K562 (cell line): ENCODE data around the gene OGDH. TPM values are rescaled to one million over a fixed set of nuclear protein-coding genes. Genes with fewer than 3 reads are reported as not detected.

Experiments used
- ATAC-seq: fragments of 200-7000 bp; cut with Tn5 transposase; 3 replicates; pipeline ENCODE4 v1.9.1; 2020; ENCODE audit warnings: moderate library complexity
- BruUV-seq: library from RNA; stranded (reverse); fragments of 400-500 nt; replicated peaks from 2 replicates; lab custom pipeline; 2021; lab: Mats Ljungman, UMichigan
- CTCF ChIA-PET: fragments of 300-600 bp; formaldehyde crosslinking; extraction: SDS; loops from one replicate; lab custom pipeline; 2021; ENCODE audit warnings: low intra/inter-chr PET ratio; lab: Yijun Ruan, JAX
- POLR2A ChIA-PET: fragments of 300-600, 350-650 bp; sonication (Branson Sonifier 250); formaldehyde crosslinking; extraction: SDS; loops from one replicate; lab custom pipeline; 2021; ENCODE audit warnings: antibody characterized with exemption, inconsistent platforms; lab: Yijun Ruan, JAX
- DNase-seq, 4 experiments: peaks; one replicate each; pipeline versions ENCODE4 v3.0.0 to v3.0.0-alpha.2; 2011 to 2018; ENCODE audit warnings: low spot score in 3 of 4, mixed read lengths in 3 of 4; ENCODE audit errors: extremely low read depth in 1 of 4
- FAIRE-seq: peaks from 2 replicates; lab custom pipeline; 2011; peaks lifted over from hg19 to GRCh38; lab: Jason Lieb, UNC
- H2AFZ ChIP-seq: 2 replicates; pipeline ENCODE4 v1.6.0; 2011; ENCODE audit warnings: low read depth, low read length, control low read depth, inconsistent platforms
- H3K27ac ChIP-seq: fragments of 200-600 bp; 3 replicates; pipeline ENCODE4 v1.8.0; 2011; ENCODE audit warnings: low read depth, mild to moderate bottlenecking, control low read depth, inconsistent platforms, low read length, moderate library complexity, mixed read lengths; ENCODE audit errors: extremely low read depth
- H3K27me3 ChIP-seq, 2 experiments: fragments of 300-600 bp in 1 of 2; 2 replicates in 1 of 2; 3 replicates in 1 of 2; pipeline versions ENCODE4 v1.6.0 to v1.8.0; 2011; ENCODE audit warnings: inconsistent platforms in 2 of 2, low read length in 2 of 2, mild to moderate bottlenecking in 1 of 2, mixed read lengths in 1 of 2, moderate library complexity in 1 of 2; ENCODE audit not compliant: control insufficient read depth in 2 of 2, insufficient read depth in 2 of 2
- H3K36me3 ChIP-seq: fragments of 300-600 bp; 3 replicates; pipeline ENCODE4 v1.8.0; 2011; ENCODE audit warnings: mild to moderate bottlenecking, low read length, inconsistent platforms; ENCODE audit not compliant: control insufficient read depth, insufficient read depth
- H3K4me1 ChIP-seq, 2 experiments: fragments of 200-600 bp in 1 of 2; replicated peaks in 1 of 2; 2 replicates in 1 of 2; 3 replicates in 1 of 2; pipeline versions ENCODE4 v1.5.1 to v1.8.0; 2011; ENCODE audit warnings: inconsistent platforms in 2 of 2, low read length in 2 of 2, mild to moderate bottlenecking in 1 of 2, mixed read lengths in 1 of 2, moderate library complexity in 1 of 2; ENCODE audit not compliant: control insufficient read depth in 2 of 2, insufficient read depth in 2 of 2
- H3K4me2 ChIP-seq: 2 replicates; pipeline ENCODE4 v1.6.1; 2011; ENCODE audit warnings: low read length, control low read depth, inconsistent platforms, mixed read lengths; ENCODE audit not compliant: insufficient read depth
- H3K4me3 ChIP-seq: fragments of 200-600 bp; sonication (generic), shearing (Covaris generic); 2 replicates; pipeline ENCODE4 v1.5.1; 2016; ENCODE audit warnings: control low read depth, inconsistent platforms
- H3K79me2 ChIP-seq: fragments of 200-600 bp; 3 replicates; pipeline ENCODE4 v1.8.0; 2011; ENCODE audit warnings: low read length, inconsistent platforms; ENCODE audit not compliant: control insufficient read depth, insufficient read depth
- H3K9ac ChIP-seq, 2 experiments: 2 replicates each; pipeline versions ENCODE4 v1.6.0 to v1.6.1; 2011; ENCODE audit warnings: low read depth in 2 of 2, low read length in 2 of 2, control low read depth in 1 of 2, inconsistent platforms in 1 of 2, mild to moderate bottlenecking in 1 of 2, mixed read lengths in 1 of 2; ENCODE audit not compliant: insufficient read depth in 1 of 2
- H3K9me1 ChIP-seq: one replicate; pipeline ENCODE4 v1.6.0; 2011; ENCODE audit warnings: inconsistent platforms, mild to moderate bottlenecking, low read length, moderate library complexity; ENCODE audit not compliant: control insufficient read depth, insufficient read depth
- H3K9me3 ChIP-seq: replicated peaks from 2 replicates; pipeline ENCODE4 v1.5.1; 2011; ENCODE audit warnings: low read depth, low read length, inconsistent platforms; ENCODE audit not compliant: control insufficient read depth, insufficient read depth
- H4K20me1 ChIP-seq: replicated peaks from 2 replicates; pipeline ENCODE4 v1.6.1; 2011; ENCODE audit warnings: low read length, inconsistent platforms, mixed read lengths; ENCODE audit not compliant: control insufficient read depth, insufficient read depth
- ARID1B ChIP-seq: fragments of 450-650 bp; IDR thresholded peaks from 2 replicates; pipeline ENCODE4 v1.6.1; 2016; ENCODE audit warnings: antibody characterized with exemption, mild to moderate bottlenecking, inconsistent platforms
- ATF3 ChIP-seq, 2 experiments: fragments of 450-650 bp in 1 of 2; sonication (generic) in 1 of 2; formaldehyde crosslinking in 1 of 2; IDR thresholded peaks in 1 of 2; conservative IDR thresholded peaks in 1 of 2; 2 replicates each; pipeline versions ENCODE4 v1.6.1 to v1.8.1; 2016 to 2023; ENCODE audit warnings: mild to moderate bottlenecking in 2 of 2, moderate library complexity in 2 of 2, inconsistent platforms in 1 of 2, missing genetic modification reagents in 1 of 2
- IRF1 ChIP-seq: sonication (generic); formaldehyde crosslinking; IDR thresholded peaks from 2 replicates; pipeline ENCODE4 v1.8.0; 2022; ENCODE audit warnings: missing genetic modification reagents, mild to moderate bottlenecking, borderline replicate concordance
- MAFK ChIP-seq: IDR thresholded peaks from 2 replicates; pipeline ENCODE4 v1.6.1; 2011; ENCODE audit warnings: low read length, improper control_type of control experiment
- NR2C2 ChIP-seq, 2 experiments: fragments of 200-800 bp in 1 of 2; sonication (Bioruptor generic) in 1 of 2; sonication (generic) in 1 of 2; formaldehyde crosslinking in 1 of 2; IDR thresholded peaks; 2 replicates each; pipeline versions ENCODE4 v1.6.1 to v1.8.0; 2016 to 2022; ENCODE audit warnings: mild to moderate bottlenecking in 1 of 2, missing compliant biosample characterization in 1 of 2, missing genetic modification characterization in 1 of 2, missing genetic modification reagents in 1 of 2
- PHF21A ChIP-seq: fragments of 450-650 bp; IDR thresholded peaks from 2 replicates; pipeline ENCODE4 v1.6.1; 2017; ENCODE audit warnings: low read depth, borderline replicate concordance
- SOX6 ChIP-seq: fragments of 450-650 bp; IDR thresholded peaks from 2 replicates; pipeline ENCODE4 v1.6.1; 2014; ENCODE audit warnings: mild to moderate bottlenecking
- SRSF1 ChIP-seq: fragments of 200-400 bp; formaldehyde crosslinking; IDR thresholded peaks from 2 replicates; pipeline ENCODE4 v1.6.1; 2017; ENCODE audit warnings: mild to moderate bottlenecking, low read depth, low read length, moderate library complexity
- ZKSCAN1 ChIP-seq: fragments of 150-350 bp; IDR thresholded peaks from 2 replicates; pipeline ENCODE4 v1.6.1; 2016; ENCODE audit warnings: low read depth, low read length
- ZNF407 ChIP-seq: fragments of 450-650 bp; IDR thresholded peaks from 2 replicates; pipeline ENCODE4 v1.6.1; 2016; ENCODE audit warnings: low read depth
- ZNF589 ChIP-seq: fragments of 200-800 bp; sonication (Bioruptor generic); IDR thresholded peaks from 2 replicates; pipeline ENCODE4 v1.6.1; 2016; ENCODE audit warnings: low read depth, missing genetic modification characterization, missing compliant biosample characterization
- ZNF76 ChIP-seq: fragments of 250-450 bp; sonication (Bioruptor Pico); IDR thresholded peaks from 2 replicates; pipeline ENCODE4 v1.4.0; 2020; ENCODE audit warnings: mild to moderate bottlenecking, moderate library complexity, borderline replicate concordance
- WGBS: fragments of 100-300 bp; shearing (Covaris generic); methylation state at CpG from one replicate; pipeline ENCODE4 v1.1.6; 2016; ENCODE audit warnings: low coverage, mixed read lengths; ENCODE audit not compliant: insufficient coverage; ENCODE audit errors: missing lambda C conversion rate; 5-methylcytosine and 5-hydroxymethylcytosine counted together
- in situ Hi-C: fragments of 300-500 bp; cut with MboI; formaldehyde crosslinking; loops from 4 replicates; pipeline ENCODE4 v1.15.0; 2018; ENCODE audit warnings: inconsistent platforms, mixed read lengths
- intact Hi-C: fragments of 100-400 bp; cut with micrococcal nuclease; formaldehyde crosslinking; loops from 2 replicates; pipeline ENCODE4 v1.14.2; 2022
- polyA plus RNA-seq, 8 experiments: library from polyadenylated mRNA; depleted of rRNA in 4 of 8; stranded (reverse) in 5 of 8; unstranded in 3 of 8; fragments of >200 nt; fragmentation: Nextera tagmentation in 2 of 8; fragmentation: Illumina TruSeq in 1 of 8; extraction: Ambion mirVana in 2 of 8; extraction: Trizol in 1 of 8; gene quantifications; 2 replicates each; pipeline versions ENCODE4 v1.2.1 to v1.2.3, GENCODE V29; 2011 to 2014; ENCODE audit warnings: inconsistent platforms in 1 of 8, missing spikeins in 1 of 8
- total RNA-seq, 7 experiments: library from RNA; depleted of rRNA in 6 of 7; stranded (reverse); fragments of >200 nt in 6 of 7; fragmentation: Illumina TruSeq in 2 of 7; extraction: Trizol in 2 of 7; gene quantifications; 2 replicates each; pipeline versions ENCODE4 v1.2.1 to v1.2.3, GENCODE V29; 2011 to 2021; ENCODE audit warnings: low replicate concordance in 1 of 7

OGDH gene
- total and polyA plus RNA-seq, 9 of the 15 experiments (the other 6 are each of a cell fraction or from before 2014, with no cell fraction given): 3.1 to 80.3 (median 23.5) TPM

- Histone ChIP-seq H3K9ac (no peak overlapping the region; a peak in 1 of 4 replicates), H3K4me1 (peaks cover under 1 to 12% of the 10 kb centered on the region in 2 experiments; a peak in 3 of 5 replicates), H3K79me2 (peaks cover under 1% of the 10 kb centered on the region; the same call in 1 of the 3 replicates), H2AFZ (peak overlapping the region; percentile 53), H3K36me3 (no peaks in the 10 kb centered on the region), H3K27me3 (no peaks in the 10 kb centered on the region), H4K20me1 (no peaks in the 10 kb centered on the region), H3K9me3 (no peaks in the 10 kb centered on the region), H3K4me2 (no peak overlapping the region), H3K9me1 (no peaks in the 10 kb centered on the region), H3K27ac (no peak overlapping the region), H3K4me3 (no peak overlapping the region)
- DNase-seq (no peak), ATAC-seq (no peak), FAIRE-seq (no peak)
- intact Hi-C loops (loop anchor here (10.0 kb wide), 1 partner anchor 101 kb away; the partner anchor contains the start of gene H2AZ2), in situ Hi-C loops (no loop called here)
- no TSS peak for BruUV-seq
- 0% methylated on average over 1 of the region's 1 CpG for WGBS
- POLR2A ChIA-PET: interaction anchor here (0.6 to 1.0 kb wide), 3 partner anchors 17 to 45 kb away, joined by 3 read pairs; no protein-coding TSS in a partner anchor
- CTCF ChIA-PET: no interaction called here
- TF ChIP-seq ATF3 (IDR thresholded peaks at IDR 0.05) (no peak), ATF3 (CRISPR knock-in tag; conservative IDR thresholded peaks at IDR 0.05) (no peak), SRSF1 (no peak), ARID1B (0 out of 2 replicates have a peak, but pooled peaks have one; percentile 25), ZNF407 (no peak), PHF21A (no peak), MAFK (no peak), IRF1 (CRISPR knock-in tag) (no peak), ZNF76 (CRISPR knock-in tag) (no peak), ZNF589 (CRISPR knock-in tag) (no peak), NR2C2 (CRISPR knock-in tag; IDR thresholded peaks at IDR 0.05) (no peak), NR2C2 (tag; IDR thresholded peaks at IDR 0.05) (peak; percentile 20; the same call in 1 of the 2 replicates), SOX6 (peak; percentile 91), ZKSCAN1 (no peak)
Measured at GRCh38 chr7:44743750-44744149, 137.3 kb downstream of the OGDH start.
